Measurements from ENCODE around the gene AP1S2. TPM values are rescaled to one million over a fixed set of nuclear protein-coding genes. Genes with fewer than 3 reads are reported as not detected.

AP1S2 gene
- polyA plus RNA-seq, 1 donor (not counting 4 experiments of a cell fraction or from before 2014, with no cell fraction given), result 15.0 TPM

GRCh38 chrX:15895334-15895733, 40.7 kb upstream of the AP1S2 start:
- FAIRE-seq (no peak), DNase-seq (ENCODE audit: low read depth, low spot score) (no peak)
- Histone ChIP-seq H2AFZ (ENCODE audit: control insufficient read depth, low read length) (no peak overlapping the region), H3K36me3 (ENCODE audit: control insufficient read depth in 2 of 2, extremely low read depth in 1 of 2, insufficient read depth in 2 of 2, low read length in 2 of 2) (no peaks in the 10 kb centered on the region), H4K20me1 (ENCODE audit: control insufficient read depth, extremely low read depth, insufficient read depth, low read length) (no peaks in the 10 kb centered on the region), H3K79me2 (ENCODE audit: control insufficient read depth, insufficient read depth, low read length) (no peaks in the 10 kb centered on the region), H3K9me1 (ENCODE audit: control insufficient read depth, extremely low read depth, insufficient read depth, low read length) (no peaks in the 10 kb centered on the region), H3K9ac (ENCODE audit: control insufficient read depth, extremely low read depth, insufficient read depth, low read length) (no peak overlapping the region), H3K4me2 (ENCODE audit: control insufficient read depth, extremely low read depth, insufficient read depth, low read depth, low read length) (no peak overlapping the region), H3K27me3 (ENCODE audit: control insufficient read depth, extremely low read depth, insufficient read depth, low read length) (no peaks in the 10 kb centered on the region), H3K4me1 (ENCODE audit: control insufficient read depth, extremely low read depth, insufficient read depth, low read length) (no peaks in the 10 kb centered on the region), H3K9me3 (ENCODE audit: control insufficient read depth, low read depth, low read length) (no peaks in the 10 kb centered on the region), H3K4me3 (ENCODE audit: control insufficient read depth in 2 of 3, extremely low read depth in 1 of 3, insufficient read depth in 2 of 3, low read depth in 1 of 3, low read length in 3 of 3) (no peak overlapping the region), H3K27ac (ENCODE audit: control insufficient read depth, insufficient read depth, low read length) (no peak overlapping the region)
- TF ChIP-seq EZH2 (IDR thresholded peaks at IDR 0.05; ENCODE audit: low read length) (no peak), CTCF (optimal IDR thresholded peaks at IDR 0.05 in 1 of 3, IDR thresholded peaks at IDR 0.05 in 1 of 3, conservative IDR thresholded peaks at IDR 0.05 in 1 of 3; ENCODE audit: extremely low read depth in 1 of 3, insufficient read depth in 2 of 3, low read length in 3 of 3) (no peak)
- dilution Hi-C loops (cut with MboI; ENCODE audit: extremely low pct_ligation_motif_present, low sequenced_read_pairs), result no loop called here

- H4K20me1 ChIP-seq (ENCODE audit: control insufficient read depth, extremely low read depth, insufficient read depth, low read length), result no peaks in the 10 kb centered on the region
- FAIRE-seq, result no peak
- H3K4me3 ChIP-seq (ENCODE audit: control insufficient read depth in 2 of 3, extremely low read depth in 1 of 3, insufficient read depth in 2 of 3, low read depth in 1 of 3, low read length in 3 of 3), result no peak overlapping the region
- TF ChIP-seq CTCF (optimal IDR thresholded peaks at IDR 0.05 in 1 of 3, IDR thresholded peaks at IDR 0.05 in 1 of 3, conservative IDR thresholded peaks at IDR 0.05 in 1 of 3; ENCODE audit: extremely low read depth in 1 of 3, insufficient read depth in 2 of 3, low read length in 3 of 3) (no peak), EZH2 (IDR thresholded peaks at IDR 0.05; ENCODE audit: low read length) (no peak)
- no peak overlapping the region for H3K4me2 ChIP-seq (ENCODE audit: control insufficient read depth, extremely low read depth, insufficient read depth, low read depth, low read length)
- H3K27ac ChIP-seq (ENCODE audit: control insufficient read depth, insufficient read depth, low read length), result no peak overlapping the region
- H3K27me3 ChIP-seq (ENCODE audit: control insufficient read depth, extremely low read depth, insufficient read depth, low read length), result no peaks in the 10 kb centered on the region
- no peaks in the 10 kb centered on the region for H3K79me2 ChIP-seq (ENCODE audit: control insufficient read depth, insufficient read depth, low read length)
- no peak overlapping the region for H2AFZ ChIP-seq (ENCODE audit: control insufficient read depth, low read length)
- H3K9me1 ChIP-seq (ENCODE audit: control insufficient read depth, extremely low read depth, insufficient read depth, low read length), result no peaks in the 10 kb centered on the region
- no peak overlapping the region for H3K9ac ChIP-seq (ENCODE audit: control insufficient read depth, extremely low read depth, insufficient read depth, low read length)
- no peaks in the 10 kb centered on the region for H3K36me3 ChIP-seq (ENCODE audit: control insufficient read depth in 2 of 2, extremely low read depth in 1 of 2, insufficient read depth in 2 of 2, low read length in 2 of 2)
- no peaks in the 10 kb centered on the region for H3K4me1 ChIP-seq (ENCODE audit: control insufficient read depth, extremely low read depth, insufficient read depth, low read length)
- DNase-seq (ENCODE audit: low read depth, low spot score), result no peak
- H3K9me3 ChIP-seq (ENCODE audit: control insufficient read depth, low read depth, low read length), result no peaks in the 10 kb centered on the region
- dilution Hi-C loops (cut with MboI; ENCODE audit: extremely low pct_ligation_motif_present, low sequenced_read_pairs), result no loop called here
Observed at GRCh38 chrX:15894724-15895123, 40.1 kb upstream of the AP1S2 start.
